NCI-H2107 (cell line): ENCODE results near the gene ARMS2.

Source experiments
- DNase-seq: peaks from one replicate; lab custom pipeline; 2025; lab: John Stamatoyannopoulos, UW

The ARMS2 gene

DNA sequence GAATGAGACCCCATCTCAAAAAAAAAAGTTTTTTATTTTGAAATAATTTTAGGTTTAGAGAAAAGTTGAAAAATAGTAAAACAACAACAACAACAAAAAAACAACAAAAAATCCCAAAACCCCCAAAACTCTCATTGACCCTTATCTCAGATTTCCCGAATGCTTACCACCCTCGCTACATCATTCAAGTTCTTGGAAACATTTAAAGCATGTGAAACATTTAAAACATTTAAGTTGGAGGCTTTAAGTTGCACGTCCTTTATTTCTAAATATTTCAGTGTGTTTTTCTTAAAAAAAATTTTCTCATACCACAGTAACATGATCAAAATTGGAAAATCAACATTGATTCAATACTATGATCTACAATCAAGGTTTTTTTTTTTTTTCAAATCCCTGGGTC is 382 bp upstream of the ARMS2 start:
- DNase-seq, result no peak

DNA sequence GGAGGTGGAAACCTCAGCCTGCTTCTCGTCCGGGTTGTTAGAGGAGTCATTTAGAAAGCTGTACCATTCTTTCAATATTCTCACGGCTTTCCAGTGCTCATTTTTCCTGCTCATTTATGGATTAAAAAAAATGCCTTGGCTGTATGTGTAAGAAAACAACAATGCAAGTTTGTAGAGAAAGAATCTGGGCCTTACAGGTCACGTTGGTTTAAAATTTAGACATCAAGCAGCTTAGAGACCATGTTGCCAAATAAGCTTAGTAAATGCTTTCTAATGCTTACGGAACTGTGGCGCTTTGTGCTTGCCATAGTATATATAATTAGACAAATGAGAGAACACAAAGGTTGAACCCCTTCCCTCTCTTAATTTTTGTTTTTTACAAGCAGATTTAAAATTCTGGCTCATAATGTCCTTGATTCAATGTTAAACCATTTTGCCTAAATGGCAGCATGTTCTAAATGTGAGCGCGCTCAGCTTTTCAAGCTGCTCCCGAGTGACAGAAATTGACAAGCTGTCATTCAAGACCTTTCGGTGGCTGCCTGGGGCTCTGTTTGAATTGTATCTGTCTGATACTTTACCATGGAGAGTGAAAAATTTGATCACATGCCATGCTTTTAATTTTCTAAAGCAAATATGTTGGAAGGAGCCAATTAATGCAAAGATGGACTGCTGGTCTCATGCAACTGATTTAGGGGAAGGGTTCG is 1.1 kb downstream of the ARMS2 start:
- no peak for DNase-seq

DNA sequence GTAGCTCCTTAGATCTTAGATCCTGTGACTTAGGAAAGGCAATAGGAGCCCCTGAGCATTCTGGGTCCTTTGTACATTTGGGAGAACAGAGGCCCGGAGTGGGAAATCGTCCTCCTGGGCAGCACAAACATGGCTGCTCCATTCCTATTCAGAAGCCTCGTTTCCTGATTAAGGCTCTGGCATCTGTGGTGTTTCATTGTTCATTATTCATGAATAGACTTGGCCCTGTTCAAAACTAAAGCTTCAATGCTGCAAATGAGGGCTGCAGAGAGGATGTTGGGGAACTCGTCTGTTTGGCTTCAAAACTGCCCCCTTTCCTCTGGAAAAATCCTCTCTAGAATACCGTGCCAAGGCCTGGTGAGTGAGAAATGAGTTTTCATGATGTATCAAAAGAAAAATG is 3.5 kb downstream of the ARMS2 start:
- DNase-seq, result no peak

DNA sequence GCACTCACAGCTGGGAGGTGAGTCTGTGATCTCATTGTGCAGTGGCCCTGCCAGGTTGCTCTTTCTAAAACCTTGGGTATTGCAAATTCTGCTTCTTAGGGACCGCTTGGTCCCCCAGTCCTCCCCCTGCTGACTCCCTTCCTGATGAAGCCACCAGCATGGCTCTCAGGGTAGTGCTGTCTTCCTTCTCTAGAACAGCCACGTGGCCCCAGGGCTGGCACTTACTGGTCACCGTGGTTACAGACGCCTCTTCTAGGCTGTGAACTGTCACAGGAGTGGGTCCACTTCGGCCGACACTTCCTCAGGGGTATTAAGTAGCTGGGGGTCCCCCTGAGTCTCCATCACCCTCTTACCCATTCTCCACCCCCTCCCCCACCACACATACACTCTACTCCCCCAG is 4.2 kb downstream of the ARMS2 start:
- DNase-seq, result no peak

DNA sequence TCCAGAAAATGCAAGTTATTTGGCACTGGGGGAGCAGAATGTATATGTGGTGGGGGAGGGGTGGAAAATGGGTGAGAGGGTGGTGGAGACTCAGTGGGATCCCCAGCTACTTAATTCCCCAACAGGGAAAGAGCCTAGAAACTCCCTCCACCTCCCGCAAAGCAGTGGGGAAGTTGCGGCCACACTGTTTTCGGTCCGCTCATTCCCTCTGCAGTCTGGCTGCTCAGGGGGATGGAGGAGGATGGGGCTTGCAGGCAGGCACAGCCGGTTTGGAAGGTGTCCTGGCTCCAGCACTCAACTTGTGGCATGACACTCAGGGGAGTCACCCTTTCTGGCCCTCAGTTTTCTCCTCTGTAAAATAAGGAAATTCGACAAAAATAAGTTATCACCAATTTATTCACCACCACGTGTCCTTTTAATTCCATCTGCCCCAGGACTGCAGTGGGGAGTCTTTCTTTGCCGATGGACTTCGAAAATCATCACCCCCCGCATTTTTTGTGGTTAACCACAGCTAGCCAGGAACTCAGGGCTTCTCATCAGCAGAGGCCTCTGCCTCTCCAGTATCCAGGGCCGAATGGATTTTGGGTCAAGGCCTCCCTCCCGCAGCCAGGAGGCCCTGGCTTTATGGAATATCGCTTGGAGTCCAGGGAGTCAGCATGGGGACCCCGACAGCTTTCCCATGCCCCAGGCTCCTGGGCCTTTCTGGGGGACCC is 5.3 kb downstream of the ARMS2 start:
- no peak for DNase-seq

DNA sequence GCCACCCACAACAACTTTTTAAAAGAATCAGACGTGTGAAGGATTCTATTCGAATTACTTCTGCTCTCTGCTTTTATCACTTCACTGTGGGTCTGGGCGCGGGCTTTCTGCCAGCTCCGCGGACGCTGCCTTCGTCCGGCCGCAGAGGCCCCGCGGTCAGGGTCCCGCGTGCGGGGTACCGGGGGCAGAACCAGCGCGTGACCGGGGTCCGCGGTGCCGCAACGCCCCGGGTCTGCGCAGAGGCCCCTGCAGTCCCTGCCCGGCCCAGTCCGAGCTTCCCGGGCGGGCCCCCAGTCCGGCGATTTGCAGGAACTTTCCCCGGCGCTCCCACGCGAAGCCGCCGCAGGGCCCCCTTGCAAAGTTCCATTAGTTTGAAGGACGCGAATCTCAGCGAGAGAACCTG is 6.4 kb downstream of the ARMS2 start:
- DNase-seq, result no peak

DNA sequence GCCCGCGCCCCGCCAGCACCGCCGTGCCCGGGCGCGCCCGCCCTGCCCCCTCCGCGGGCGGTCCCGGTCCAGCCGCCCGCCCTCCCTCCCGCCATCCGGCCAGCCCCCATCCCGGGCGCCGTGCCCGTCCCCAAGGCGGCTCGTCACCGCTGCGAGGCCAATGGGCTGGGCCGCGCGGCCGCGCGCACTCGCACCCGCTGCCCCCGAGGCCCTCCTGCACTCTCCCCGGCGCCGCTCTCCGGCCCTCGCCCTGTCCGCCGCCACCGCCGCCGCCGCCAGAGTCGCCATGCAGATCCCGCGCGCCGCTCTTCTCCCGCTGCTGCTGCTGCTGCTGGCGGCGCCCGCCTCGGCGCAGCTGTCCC is 6.9 kb downstream of the ARMS2 start, which contains the start of gene HTRA1:
Gene HTRA1, plus strand, starts transcription at position 187 of the 362 bp plus-strand sequence. Its CDS starts 100 bp downstream, at position 287.
- DNase-seq, result no peak

DNA sequence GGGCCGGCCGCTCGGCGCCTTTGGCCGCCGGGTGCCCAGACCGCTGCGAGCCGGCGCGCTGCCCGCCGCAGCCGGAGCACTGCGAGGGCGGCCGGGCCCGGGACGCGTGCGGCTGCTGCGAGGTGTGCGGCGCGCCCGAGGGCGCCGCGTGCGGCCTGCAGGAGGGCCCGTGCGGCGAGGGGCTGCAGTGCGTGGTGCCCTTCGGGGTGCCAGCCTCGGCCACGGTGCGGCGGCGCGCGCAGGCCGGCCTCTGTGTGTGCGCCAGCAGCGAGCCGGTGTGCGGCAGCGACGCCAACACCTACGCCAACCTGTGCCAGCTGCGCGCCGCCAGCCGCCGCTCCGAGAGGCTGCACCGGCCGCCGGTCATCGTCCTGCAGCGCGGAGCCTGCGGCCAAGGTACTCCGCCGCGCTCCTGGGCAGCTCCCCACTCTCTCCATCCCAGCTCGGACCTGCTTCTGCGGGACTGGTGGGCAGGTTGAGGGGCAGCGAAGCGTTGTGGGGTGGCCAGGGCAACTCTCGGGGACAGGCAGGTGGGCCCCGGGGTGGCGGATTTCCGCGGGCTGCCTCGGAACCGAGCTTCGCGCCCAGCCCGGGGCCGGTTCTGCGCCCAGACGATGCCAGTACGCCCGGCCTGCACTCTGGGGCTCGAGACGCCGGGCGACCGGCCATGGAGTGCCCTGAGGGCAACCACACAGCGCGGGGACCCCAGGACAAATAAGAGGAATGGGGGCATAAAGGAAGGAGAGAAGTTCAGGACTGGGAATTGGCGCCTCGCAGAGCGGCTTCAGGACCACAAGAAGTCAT is 7.5 kb downstream of the ARMS2 start:
- DNase-seq, result no peak

DNA sequence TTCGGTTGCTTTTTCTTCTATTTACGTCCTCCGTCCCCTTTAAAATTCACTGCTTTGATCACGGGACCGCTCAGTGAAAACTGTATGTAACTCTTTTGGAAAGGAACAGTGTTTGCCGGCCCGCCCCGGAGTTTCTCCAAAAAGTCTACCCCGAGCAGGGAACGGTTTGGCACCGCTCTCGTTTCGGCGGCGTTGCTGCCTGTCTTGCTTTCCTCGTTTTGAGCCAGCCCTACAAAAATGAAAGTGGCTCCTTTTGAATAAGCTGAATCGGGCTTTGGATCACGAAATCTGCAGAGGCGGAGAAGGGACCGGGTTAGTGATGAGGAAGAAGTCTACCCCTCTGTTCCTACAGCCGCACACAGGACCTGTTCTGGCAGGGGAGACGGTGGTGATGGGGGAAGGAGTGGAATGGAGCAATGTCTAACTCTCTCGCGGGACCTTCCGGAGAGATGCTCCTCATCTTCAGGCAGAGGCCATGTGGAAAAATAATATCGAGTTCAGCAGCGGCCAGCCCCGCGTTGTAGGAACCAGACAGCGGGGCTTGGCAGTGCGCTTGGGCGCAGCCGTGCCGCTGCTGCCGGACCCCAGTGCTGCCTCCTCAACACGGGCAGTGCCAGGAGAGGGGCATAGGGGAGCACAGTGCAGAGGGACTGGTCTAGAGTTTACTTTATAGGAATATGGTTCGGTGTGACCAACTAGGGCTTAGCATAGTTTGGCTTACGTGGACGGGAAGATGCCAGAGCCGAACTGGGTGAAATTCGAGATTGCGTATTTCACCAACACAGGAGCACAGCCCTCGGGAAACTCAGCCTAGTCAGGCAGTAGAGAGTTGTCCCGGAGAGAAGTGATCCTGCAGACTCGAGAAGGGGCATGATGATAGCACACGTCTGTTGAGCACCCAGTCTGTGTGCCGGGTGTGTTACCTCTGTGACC is 8.3 kb downstream of the ARMS2 start:
- no peak for DNase-seq

DNA sequence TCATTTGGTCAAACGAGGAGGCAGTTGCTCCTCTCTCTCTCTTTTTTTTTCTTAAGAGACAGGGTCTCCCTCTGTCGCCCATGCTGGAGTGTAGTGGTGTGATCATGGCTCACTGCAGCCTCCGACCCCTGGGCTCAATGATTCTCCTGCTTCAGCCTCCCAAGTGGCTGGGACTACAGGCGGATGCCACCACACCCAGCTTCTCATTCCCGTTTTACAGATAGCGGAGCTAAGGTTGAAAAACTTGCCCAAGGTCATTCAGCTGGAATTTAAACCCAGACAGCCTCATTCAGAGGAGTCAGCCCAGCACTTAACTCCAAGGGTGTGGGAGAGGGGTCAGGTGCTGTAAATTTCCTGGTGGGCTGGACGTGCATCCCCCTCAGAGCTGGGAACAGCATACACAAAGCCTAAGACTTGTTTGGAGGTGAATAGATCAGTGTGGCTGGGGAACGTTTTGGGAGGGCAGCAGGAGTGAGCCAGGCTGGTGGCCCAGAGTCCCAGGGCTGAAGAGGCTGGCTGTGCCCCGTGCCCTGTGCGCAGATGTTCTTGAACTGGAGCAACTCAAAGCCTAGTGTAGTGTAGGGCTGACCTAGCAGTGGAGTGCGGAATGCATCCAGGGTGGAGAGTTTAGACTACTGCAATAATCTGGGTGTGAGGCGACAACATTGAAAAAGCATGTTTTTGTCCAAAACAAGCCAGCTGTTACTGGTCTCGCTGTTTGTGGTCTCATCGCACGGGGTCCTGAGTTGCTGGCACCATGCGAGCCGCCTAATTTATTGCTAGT is 9.2 kb downstream of the ARMS2 start:
- no peak for DNase-seq

DNA sequence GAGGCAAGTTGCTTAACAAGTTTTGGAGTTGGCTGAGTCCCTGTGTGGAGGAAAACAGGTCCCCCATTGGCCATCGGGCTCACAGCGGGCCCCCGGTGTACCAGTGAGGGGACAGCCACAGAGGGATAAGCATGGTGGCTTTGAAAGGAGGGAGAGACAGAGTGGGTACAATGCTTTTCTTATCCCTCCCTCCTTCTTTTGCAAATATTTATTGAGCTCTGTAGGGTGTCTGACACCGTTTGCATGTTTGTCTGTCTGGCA is 9.7 kb downstream of the ARMS2 start:
- no peak for DNase-seq

DNA sequence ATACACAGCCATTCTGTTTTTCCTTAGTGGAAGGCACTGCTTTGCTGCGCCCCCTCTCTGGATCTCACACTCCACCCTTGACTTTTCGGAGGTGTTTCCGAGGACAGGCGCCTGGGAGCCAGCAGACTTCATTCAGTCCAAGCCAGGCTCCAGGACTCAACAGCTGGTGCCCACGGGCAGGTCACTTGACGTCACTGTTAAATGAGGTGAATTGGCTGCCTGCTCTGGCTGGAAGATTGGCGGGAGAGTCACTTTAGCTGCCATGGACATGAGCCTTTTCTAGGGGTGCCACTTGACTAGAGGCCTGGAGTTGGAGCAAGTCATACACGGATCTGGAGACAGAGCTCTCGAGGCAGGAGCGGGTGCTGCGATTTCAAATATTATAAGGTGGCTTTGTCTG is 10.1 kb downstream of the ARMS2 start:
- no peak for DNase-seq

DNA sequence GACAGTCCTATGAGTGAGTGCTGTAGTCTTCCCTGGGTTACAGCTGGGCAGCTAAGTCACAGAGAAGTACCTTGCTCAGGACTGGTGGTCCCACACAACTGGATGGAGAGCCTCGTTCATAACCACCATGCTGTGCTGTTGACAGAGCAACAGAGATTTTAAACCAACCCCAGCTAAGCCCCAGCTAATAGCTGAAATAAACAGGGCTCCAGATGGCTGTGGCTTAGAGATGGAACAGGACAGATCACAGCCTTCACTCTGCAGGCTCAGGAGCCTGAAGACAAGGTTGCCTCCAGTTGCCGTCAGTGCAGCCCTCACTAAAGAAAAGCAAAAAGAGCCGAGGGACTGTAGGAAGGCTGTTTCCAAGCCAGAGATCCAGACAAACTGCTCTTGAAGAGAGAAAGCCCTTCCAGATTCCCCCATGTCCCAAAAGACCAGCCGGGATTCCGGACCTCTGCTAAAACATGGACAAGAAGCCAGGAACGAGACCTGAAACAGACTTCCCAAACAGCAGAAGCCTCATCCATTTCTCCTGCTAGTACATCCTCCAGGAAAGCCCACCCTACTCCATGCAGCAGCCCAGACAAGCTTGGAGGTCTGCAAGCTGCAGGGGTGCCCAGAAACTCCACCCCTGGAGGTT is 11.1 kb downstream of the ARMS2 start:
- no peak for DNase-seq

DNA sequence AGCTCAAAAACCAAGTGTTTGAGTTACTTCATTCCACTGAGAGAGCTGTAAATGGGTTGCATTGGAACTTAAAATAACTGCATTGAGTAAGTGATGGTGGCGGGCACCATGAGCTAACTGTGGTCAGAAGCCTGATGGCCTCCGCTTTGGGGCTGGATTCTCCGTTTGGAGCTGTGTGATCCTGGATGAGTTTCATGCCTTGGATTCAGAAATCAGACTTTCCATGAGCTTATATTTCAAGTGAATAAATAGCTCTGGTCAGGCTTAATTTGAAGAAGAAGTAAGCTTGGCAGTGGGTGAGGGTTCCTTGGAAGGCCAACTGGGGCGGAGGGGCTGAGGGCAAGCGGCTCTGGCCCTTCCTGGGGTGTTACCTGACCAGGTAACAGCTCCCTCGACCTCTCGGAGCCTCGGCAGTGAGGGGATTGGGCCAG is 12.5 kb downstream of the ARMS2 start:
- DNase-seq, result no peak

DNA sequence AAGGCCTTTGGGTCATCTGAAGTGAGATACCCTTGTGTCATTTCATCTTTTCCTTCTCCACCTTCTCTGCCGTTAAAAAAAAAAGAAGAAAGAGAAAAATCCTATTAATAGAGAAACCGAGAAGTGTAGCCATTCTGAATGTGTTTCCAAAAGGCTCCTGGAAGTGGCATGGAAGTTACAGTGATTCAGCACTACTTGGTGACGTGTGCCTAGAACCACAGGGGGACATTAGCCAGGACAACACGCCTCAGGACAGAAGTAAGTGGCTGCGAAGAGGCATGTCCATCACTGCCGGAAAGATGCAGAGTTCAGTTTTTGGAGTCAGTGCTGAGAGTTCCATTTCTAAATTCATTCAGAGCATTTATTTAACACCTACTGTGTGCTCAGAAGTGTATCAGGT is 13.2 kb downstream of the ARMS2 start:
- no peak for DNase-seq

DNA sequence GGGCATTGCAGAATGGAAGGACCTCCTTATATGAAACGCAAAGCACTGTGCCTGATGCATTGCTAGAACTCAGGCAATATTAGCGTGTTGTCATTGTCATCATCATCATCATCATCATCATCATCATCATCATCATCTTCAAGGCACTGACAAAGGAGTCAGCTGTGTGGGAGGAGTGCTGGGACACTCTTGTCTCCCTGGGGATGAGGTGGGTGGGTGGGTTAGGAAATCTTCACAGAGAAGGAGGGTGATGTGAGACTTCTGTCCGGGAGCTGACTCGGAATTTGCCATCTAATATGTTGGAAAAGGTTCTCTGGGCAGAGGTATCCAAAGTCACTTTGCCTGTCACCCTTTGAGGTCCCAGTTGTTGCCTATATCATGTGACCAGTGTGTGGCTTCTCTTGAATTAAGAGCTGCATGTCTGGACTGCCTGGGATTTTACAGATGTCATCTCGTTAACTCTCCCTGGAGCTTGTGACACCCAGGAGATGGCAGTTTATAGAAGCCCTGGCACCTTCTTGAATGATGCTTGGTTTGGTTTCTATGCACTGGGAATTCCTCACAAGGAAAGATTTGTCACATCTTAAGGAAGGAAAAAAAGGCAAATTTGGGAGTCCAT is 14.0 kb downstream of the ARMS2 start:
- no peak for DNase-seq

DNA sequence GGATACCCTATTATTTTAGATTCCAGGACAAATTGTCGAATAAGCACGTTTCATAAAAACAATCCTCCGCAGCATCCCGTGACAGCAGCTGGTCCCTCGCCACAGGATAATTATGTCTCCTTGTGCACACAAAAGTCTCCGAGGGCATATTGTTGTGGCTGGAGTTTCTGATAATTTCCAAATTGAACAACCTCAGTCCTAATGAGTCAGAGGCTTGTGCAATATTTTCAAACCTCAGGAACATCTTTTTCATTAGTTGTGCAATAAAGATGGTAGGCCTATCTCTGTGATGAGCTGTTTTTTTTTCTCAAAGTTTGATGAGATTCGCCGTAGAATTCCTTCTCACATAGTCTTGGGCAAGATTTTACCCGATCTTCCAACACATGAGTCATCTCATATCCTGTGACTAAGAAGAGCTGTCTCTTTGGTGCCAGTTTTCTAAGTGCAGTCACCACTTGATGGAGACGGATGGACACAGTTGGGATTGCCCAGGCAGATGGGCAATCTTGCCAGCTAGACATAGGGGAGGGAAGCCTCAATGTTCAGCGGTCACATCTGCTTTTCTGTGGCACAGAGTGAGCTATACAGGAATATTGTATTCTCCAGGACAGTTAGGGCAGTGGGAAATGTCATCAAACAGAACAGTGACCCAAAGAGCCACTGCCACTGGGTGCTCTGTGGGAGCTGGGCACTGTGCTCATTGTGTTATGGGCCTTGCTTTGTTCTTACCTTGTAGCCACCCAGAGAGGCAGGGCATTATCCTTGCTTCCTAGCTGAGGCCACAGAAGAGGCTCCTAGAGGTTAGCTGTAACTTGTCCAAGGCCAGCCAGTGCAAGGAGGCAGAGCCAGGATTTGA is 14.7 kb downstream of the ARMS2 start:
- no peak for DNase-seq

DNA sequence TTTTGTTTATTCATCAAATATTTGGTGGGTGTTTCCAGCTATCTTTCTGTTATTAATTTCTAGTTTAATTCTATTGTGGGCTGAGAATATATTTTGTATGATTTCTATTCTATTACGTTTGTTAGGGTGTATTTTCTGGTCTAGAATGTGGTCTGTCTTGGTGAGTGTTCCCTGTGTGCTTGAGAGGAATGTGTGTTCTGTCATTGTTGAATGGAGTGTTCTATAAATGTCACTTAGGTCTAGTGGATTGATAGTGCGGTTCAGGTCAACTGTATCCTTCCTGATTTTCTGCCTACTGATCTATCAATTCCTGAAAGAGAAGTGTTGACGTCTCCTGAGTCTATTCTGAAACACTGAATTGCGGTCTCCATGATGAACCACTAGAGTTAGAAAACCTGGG is 15.4 kb downstream of the ARMS2 start:
- DNase-seq, result no peak

DNA sequence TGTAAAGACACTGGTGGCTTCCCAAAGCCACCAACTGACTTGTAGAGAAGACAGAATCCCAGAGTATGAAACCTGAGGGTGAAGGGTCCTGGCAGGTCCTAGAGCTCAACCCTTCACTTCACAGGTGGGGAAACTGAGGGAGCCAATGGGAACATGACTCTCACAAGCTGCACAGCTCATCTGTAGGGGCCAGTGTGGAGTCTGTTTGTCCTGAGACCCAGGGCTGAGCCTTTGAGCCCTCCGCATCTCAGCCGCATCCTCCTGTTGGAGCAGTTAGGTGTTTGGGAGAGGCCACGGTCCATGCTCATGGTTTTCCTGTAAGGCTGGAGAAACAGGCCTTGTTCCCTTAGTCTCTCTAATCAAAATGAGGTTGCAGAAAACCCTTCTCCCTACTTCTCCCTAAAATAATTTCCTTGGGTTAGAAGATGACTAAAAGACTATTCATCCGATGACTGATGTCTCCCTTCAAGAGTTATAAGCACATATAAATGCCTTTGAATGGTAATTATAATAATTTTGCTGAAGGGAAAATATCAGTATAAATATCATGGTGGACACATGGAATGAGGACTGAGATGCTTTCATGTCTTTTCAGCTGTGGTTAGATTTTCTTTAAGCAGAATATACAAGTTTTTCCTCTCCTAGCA is 17.2 kb downstream of the ARMS2 start:
- no peak for DNase-seq
